CD4-positive, alpha-beta memory T cell (primary cell): Measurements from ENCODE around the gene PCBP1. TPM values are rescaled to one million over a fixed set of nuclear protein-coding genes. Genes with fewer than 3 reads are reported as not detected.
"Not testable (repeated sequence)": the region's sequence is repeated elsewhere in the genome, so short reads cannot be mapped to it uniquely, and the experiment has no call there.

Source experiments
- CTCF ChIA-PET: fragments of 350-600 bp; sonication (Branson Sonifier 250); formaldehyde crosslinking; loops from one replicate; lab custom pipeline; 2021; ENCODE audit warnings: inconsistent platforms; ENCODE audit not compliant: partially characterized antibody; lab: Charles Lee
- POLR2A ChIA-PET: fragments of 350-600 bp; sonication (Branson Sonifier 250); formaldehyde crosslinking; loops from one replicate; lab custom pipeline; 2021; ENCODE audit not compliant: partially characterized antibody; lab: Charles Lee
- DNase-seq, 5 donors: peaks; one replicate each; pipeline versions ENCODE4 v3.0.0 to v3.0.0-alpha.2; 2020 to 2022; ENCODE audit warnings: mixed read lengths in 1 of 5
- H3K27ac ChIP-seq: one replicate; pipeline ENCODE4 v1.7.0; 2013; ENCODE audit warnings: low read depth, low read length
- H3K27me3 ChIP-seq: 2 replicates; pipeline ENCODE4 v1.7.0; 2013; ENCODE audit warnings: mild to moderate bottlenecking, low read length, moderate library complexity; ENCODE audit not compliant: insufficient read depth
- H3K36me3 ChIP-seq: 2 replicates; pipeline ENCODE4 v1.7.0; 2013; ENCODE audit warnings: mild to moderate bottlenecking, low read length, moderate library complexity; ENCODE audit not compliant: insufficient read depth
- H3K4me1 ChIP-seq: 2 replicates; pipeline ENCODE4 v1.7.0; 2013; ENCODE audit warnings: mild to moderate bottlenecking, low read length, moderate library complexity; ENCODE audit not compliant: insufficient read depth
- H3K4me3 ChIP-seq, 2 donors: one replicate each; pipeline ENCODE4 v1.7.0; 2013; ENCODE audit warnings: low read length in 2 of 2, mild to moderate bottlenecking in 1 of 2
- H3K9me3 ChIP-seq, 2 donors: one replicate each; pipeline ENCODE4 v1.7.0; 2013; ENCODE audit warnings: low read length in 2 of 2, control low read depth in 1 of 2; ENCODE audit not compliant: control insufficient read depth in 1 of 2
- H3K27ac Mint-ChIP-seq, 7 donors: one replicate each; pipeline ENCODE4 v1.8.0; 2020 to 2021; ENCODE audit warnings: mixed read lengths in 7 of 7, mild to moderate bottlenecking in 6 of 7, inconsistent platforms in 3 of 7, moderate library complexity in 3 of 7
- H3K27me3 Mint-ChIP-seq, 2 donors: one replicate each; pipeline ENCODE4 v1.8.0; 2020 to 2021; ENCODE audit warnings: mixed read lengths in 2 of 2
- H3K36me3 Mint-ChIP-seq, 2 donors: one replicate each; pipeline ENCODE4 v1.8.0; 2020 to 2021; ENCODE audit warnings: mixed read lengths in 2 of 2, inconsistent platforms in 1 of 2, mild to moderate bottlenecking in 1 of 2
- H3K4me1 Mint-ChIP-seq, 4 donors: one replicate each; pipeline ENCODE4 v1.8.0; 2020 to 2021; ENCODE audit warnings: mixed read lengths in 4 of 4, mild to moderate bottlenecking in 1 of 4
- H3K4me3 Mint-ChIP-seq, 8 donors: one replicate each; pipeline ENCODE4 v1.8.0; 2020 to 2021; ENCODE audit warnings: mixed read lengths in 8 of 8, mild to moderate bottlenecking in 7 of 8, moderate library complexity in 6 of 8, inconsistent platforms in 3 of 8
- H3K9me3 Mint-ChIP-seq, 8 donors: one replicate each; pipeline ENCODE4 v1.8.0; 2020 to 2021; ENCODE audit warnings: mixed read lengths in 8 of 8, mild to moderate bottlenecking in 5 of 8, inconsistent platforms in 3 of 8, moderate library complexity in 1 of 8
- intact Hi-C: fragments of 100-400 bp; cut with micrococcal nuclease; formaldehyde crosslinking; loops from one replicate; pipeline ENCODE4 v1.15.1; 2023
- polyA plus RNA-seq, 2 donors: library from polyadenylated mRNA; unstranded; fragments of 300-500 nt; fragmentation: Illumina TruSeq; gene quantifications; one replicate each; pipeline ENCODE4 v1.2.3, GENCODE V29; 2021
- total RNA-seq, 2 experiments: library from RNA; stranded (reverse); gene quantifications; one replicate each; pipeline ENCODE4 v1.2.3, GENCODE V29; 2021

The PCBP1 gene
- total and polyA plus RNA-seq, 4 experiments from 2014 or later = 116 to 383 (median 263) TPM

DNA sequence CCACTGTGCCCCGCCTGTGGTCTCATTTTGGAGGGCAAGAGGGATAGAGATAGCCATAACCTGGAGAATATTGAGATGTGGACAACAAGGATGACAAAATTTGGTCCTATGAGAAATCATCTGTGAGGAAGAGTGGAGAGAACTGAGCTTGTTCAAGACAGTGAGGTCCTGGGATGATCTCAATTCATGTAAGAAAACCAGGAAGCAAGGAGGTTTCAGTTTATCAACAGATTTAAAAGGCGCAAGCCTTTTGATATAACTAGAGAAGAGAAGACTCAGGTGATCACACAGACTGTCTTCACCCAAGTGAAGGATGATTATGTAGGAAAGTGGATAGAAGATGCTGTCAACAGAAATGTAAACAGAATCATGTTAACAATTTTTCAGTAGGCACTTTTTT lies 39.1 kb downstream of the PCBP1 start:
- ChIA-PET POLR2A (interaction anchor here (1.1 to 25.9 kb wide), 7 partner anchors 12 to 212 kb away, joined by 3 to 2231 read pairs (median 87); partner anchors contain the start of genes MXD1 and PCBP1), CTCF (interaction anchor here (0.6 to 6.2 kb wide), 11 partner anchors 10 to 464 kb away, joined by 3 to 101 read pairs (median 7); no protein-coding TSS in a partner anchor)
- no peak for DNase-seq
- peaks cover 0 to 5% (median 0%) of the 10 kb centered on the region in 8 donors for H3K9me3 Mint-ChIP-seq
- H3K4me3 Mint-ChIP-seq = peak overlapping the region; percentile 69 to 98 (median 90)
- peaks cover 0 to 16% of the 10 kb centered on the region in 2 donors for H3K36me3 Mint-ChIP-seq
- peaks cover 0 to 3% of the 10 kb centered on the region in 2 donors for H3K27me3 Mint-ChIP-seq
- Histone ChIP-seq H3K36me3 (no peaks in the 10 kb centered on the region), H3K27me3 (no peaks in the 10 kb centered on the region), H3K27ac (peak overlapping the region; percentile 97), H3K9me3 (no peaks in the 10 kb centered on the region), H3K4me1 (peaks cover 78% of the 10 kb centered on the region), H3K4me3 (no peak overlapping the region)
- intact Hi-C loops = no loop called here
- H3K4me1 Mint-ChIP-seq = peaks cover 36 to 80% (median 62%) of the 10 kb centered on the region in 4 donors
- H3K27ac Mint-ChIP-seq = peak overlapping the region; percentile 95 to 100 (median 100)

DNA sequence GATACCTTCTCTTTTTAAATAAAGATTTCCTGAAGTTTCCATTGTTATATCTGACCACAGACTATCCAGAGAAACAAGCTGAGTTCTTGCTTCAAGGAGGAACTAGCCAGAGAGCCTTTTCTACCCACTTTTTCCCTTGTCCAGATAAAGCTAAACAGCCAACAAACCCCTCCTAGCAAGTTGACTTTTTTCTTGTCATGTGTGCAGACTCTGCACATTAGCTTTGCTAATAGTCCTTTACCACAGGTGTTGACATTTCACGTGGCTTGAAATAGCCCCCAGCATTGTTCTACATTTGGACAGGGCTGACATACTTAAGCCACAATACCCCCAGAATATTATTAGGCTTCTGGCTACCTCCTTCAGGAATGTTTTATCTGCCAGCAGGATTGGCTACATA lies 40.7 kb downstream of the PCBP1 start:
- Histone ChIP-seq H3K36me3 (no peaks in the 10 kb centered on the region), H3K27ac (peak overlapping the region; percentile 16), H3K4me3 (no peak overlapping the region), H3K4me1 (peaks cover 82% of the 10 kb centered on the region), H3K9me3 (no peaks in the 10 kb centered on the region), H3K27me3 (no peaks in the 10 kb centered on the region)
- no peak for DNase-seq
- ChIA-PET CTCF (interaction anchor here (0.7 to 6.2 kb wide), 3 partner anchors 8 to 40 kb away, joined by 3 to 101 read pairs (median 8); no protein-coding TSS in a partner anchor), POLR2A (interaction anchor here (0.9 to 25.9 kb wide), 5 partner anchors 10 to 484 kb away, joined by 3 to 2231 read pairs (median 241); partner anchors contain the start of genes AAK1, PCBP1 and SNRPG)
- peaks cover 47 to 89% (median 66%) of the 10 kb centered on the region in 4 donors for H3K4me1 Mint-ChIP-seq
- H3K27me3 Mint-ChIP-seq = peaks cover 0 to 3% of the 10 kb centered on the region in 2 donors
- peaks cover 0 to 5% (median 0%) of the 10 kb centered on the region in 8 donors for H3K9me3 Mint-ChIP-seq
- intact Hi-C loops = no loop called here
- H3K27ac Mint-ChIP-seq = peak overlapping the region in 6 of 7 donors; percentile 32 to 99 (median 78)
- H3K4me3 Mint-ChIP-seq = peak overlapping the region in 4 of 8 donors; percentile 21 to 53 (median 40)
- H3K36me3 Mint-ChIP-seq = peaks cover 0 to 16% of the 10 kb centered on the region in 2 donors

DNA sequence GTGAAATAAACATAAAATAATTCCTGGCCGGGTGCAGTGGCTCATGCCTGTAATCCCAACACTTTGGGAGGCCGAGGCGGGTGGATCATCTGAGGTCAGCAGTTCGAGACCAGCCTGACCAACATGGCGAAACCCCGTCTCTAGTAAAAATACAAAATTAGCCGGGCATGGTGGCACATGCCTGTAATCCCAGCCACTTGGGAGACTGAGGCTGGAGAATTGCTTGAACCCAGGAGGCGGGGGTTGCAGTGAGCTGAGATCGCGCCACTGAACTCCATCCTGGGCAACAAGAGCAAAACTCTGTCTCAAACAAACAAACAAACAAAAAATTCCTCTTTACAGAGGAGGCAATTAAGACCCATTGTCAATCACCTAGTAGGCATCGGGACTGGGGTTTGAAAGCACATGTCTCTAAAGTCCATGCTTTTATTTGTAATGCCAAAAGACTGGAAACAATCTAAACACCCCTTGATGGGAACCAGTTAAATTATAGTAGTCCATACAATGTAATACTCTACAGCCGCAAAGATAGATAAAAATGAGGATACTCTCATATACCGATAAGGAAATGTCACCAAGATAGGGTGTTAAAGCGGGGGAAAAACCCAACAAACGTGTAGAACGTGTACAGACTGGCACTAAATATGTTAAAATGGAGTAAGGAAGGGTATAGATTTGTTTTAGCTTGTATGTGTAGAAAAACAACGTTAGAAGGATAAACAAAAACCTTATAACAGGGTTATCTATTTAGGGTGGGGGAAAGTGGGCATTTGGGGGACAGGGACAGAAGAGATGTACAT lies 44.3 kb downstream of the PCBP1 start:
- not testable (repeated sequence) for H3K9me3 Mint-ChIP-seq, H3K27me3 ChIP-seq, H3K9me3 ChIP-seq, H3K36me3 Mint-ChIP-seq, H3K27me3 Mint-ChIP-seq, H3K36me3 ChIP-seq, DNase-seq
- H3K27ac ChIP-seq = peak overlapping the region; percentile 83
- Mint-ChIP-seq H3K4me1 (peaks cover 54 to 89% (median 68%) of the 10 kb centered on the region in 4 donors), H3K27ac (peak overlapping the region; percentile 90 to 100 (median 97)), H3K4me3 (peak overlapping the region; percentile 66 to 92 (median 84))
- intact Hi-C loops = loop anchor here (1.0 to 2.0 kb wide), 4 partner anchors 7 to 45 kb away; partner anchors contain the start of gene PCBP1
- ChIA-PET POLR2A (interaction anchor here (0.9 to 25.9 kb wide), 10 partner anchors 7 to 239 kb away, joined by 3 to 2231 read pairs (median 38); partner anchors contain the start of genes MXD1, PCBP1 and SNRNP27), CTCF (interaction anchor here (1.3 to 8.7 kb wide), 9 partner anchors 7 to 217 kb away, joined by 4 to 101 read pairs (median 7); partner anchors contain the start of gene MXD1)
- peak overlapping the region in 1 of 2 donors; percentile 55 for H3K4me3 ChIP-seq
- peaks cover 87% of the 10 kb centered on the region for H3K4me1 ChIP-seq

DNA sequence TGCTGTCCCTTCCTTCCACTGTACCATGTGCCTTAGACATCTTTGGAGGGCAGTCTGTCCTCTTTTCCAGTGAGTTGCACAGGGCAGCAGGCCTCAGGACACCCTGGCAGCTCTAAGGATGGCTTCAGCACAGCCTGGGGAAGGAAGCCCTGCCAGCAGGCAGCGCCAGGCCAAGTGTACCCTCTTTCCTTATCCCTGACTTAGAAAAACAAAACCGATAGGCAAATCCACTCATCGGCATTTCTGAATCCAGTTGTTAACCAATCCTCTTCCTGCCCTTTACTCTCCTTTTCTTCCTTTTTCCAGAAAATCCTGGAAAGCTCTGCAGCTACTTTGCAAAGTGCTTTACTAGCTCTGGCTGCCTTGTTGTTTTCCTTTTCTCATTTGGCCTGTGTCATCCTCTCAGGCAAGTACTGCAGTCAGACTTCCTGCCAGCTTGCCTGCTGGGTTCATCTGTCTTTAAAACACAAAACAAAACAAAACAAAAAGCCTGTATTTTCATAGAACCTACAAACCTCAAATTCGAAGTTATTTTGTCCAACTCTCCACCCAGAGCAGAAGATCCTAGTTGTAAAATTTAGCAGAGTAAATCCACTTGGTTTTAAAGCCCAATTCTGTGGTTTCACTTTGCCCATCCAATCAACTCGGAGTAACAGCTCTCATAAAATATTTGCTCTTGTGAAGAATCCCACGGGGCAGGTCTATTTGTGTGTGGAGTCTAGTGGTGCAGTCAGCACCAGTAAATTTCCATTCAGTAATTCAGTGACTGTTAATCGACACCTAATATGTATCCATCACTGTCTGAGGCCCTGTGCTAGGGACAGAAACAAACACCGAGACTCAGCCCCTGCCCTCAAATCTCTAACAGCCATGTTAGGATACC lies 45.2 kb downstream of the PCBP1 start:
- Mint-ChIP-seq H3K27ac (peak overlapping the region; percentile 92 to 100 (median 97)), H3K36me3 (no peaks in the 10 kb centered on the region), H3K27me3 (no peaks in the 10 kb centered on the region), H3K9me3 (no peaks in the 10 kb centered on the region), H3K4me3 (peak overlapping the region; percentile 81 to 92 (median 86)), H3K4me1 (peaks cover 54 to 88% (median 66%) of the 10 kb centered on the region in 4 donors)
- H3K4me3 ChIP-seq = peak overlapping the region; percentile 24 to 55
- peaks cover 87% of the 10 kb centered on the region for H3K4me1 ChIP-seq
- DNase-seq = peak; percentile 52 to 72 (median 63)
- H3K27ac ChIP-seq = peak overlapping the region; percentile 83
- H3K36me3 ChIP-seq = no peaks in the 10 kb centered on the region
- POLR2A ChIA-PET = interaction anchor here (0.9 to 25.9 kb wide), 16 partner anchors 8 to 487 kb away, joined by 3 to 2231 read pairs (median 5); partner anchors contain the start of genes C2orf42, MXD1, PCBP1 and SNRNP27
- CTCF ChIA-PET = interaction anchor here (0.9 to 8.7 kb wide), 15 partner anchors 8 to 218 kb away, joined by 3 to 101 read pairs (median 5); partner anchors contain the start of gene MXD1
- intact Hi-C loops = loop anchor here (1.0 to 2.0 kb wide), 4 partner anchors 8 to 46 kb away; partner anchors contain the start of gene PCBP1
- no peaks in the 10 kb centered on the region for H3K27me3 ChIP-seq
- no peaks in the 10 kb centered on the region for H3K9me3 ChIP-seq

DNA sequence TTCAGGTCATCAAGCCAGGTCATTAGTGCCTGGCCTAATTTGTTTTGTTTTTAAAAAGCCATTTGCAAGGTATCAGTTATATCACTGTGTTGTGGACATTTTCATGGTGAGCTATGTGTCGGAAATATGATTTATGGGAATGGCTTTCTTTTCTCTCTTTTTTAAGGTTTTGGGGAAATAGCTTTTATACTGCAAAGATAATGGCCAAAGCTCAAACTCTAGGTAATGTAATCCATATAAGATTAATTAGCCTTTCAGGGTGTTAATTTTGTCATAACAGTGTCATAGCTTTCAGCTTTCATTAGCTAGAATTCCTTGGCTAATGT lies 45.8 kb downstream of the PCBP1 start:
- H3K27ac ChIP-seq = peak overlapping the region; percentile 83
- no peaks in the 10 kb centered on the region for H3K27me3 Mint-ChIP-seq
- ChIA-PET CTCF (interaction anchor here (1.0 to 8.7 kb wide), 14 partner anchors 8 to 219 kb away, joined by 3 to 101 read pairs (median 4); partner anchors contain the start of gene MXD1), POLR2A (interaction anchor here (1.2 to 25.9 kb wide), 12 partner anchors 9 to 488 kb away, joined by 3 to 2231 read pairs (median 12); partner anchors contain the start of genes C2orf42, MXD1 and PCBP1)
- H3K4me3 Mint-ChIP-seq = peak overlapping the region in 7 of 8 donors; percentile 84 to 92 (median 87)
- no peaks in the 10 kb centered on the region for H3K9me3 Mint-ChIP-seq
- peaks cover 87% of the 10 kb centered on the region for H3K4me1 ChIP-seq
- no peaks in the 10 kb centered on the region for H3K9me3 ChIP-seq
- H3K36me3 Mint-ChIP-seq = no peaks in the 10 kb centered on the region
- H3K4me1 Mint-ChIP-seq = peaks cover 55 to 88% (median 66%) of the 10 kb centered on the region in 4 donors
- no peaks in the 10 kb centered on the region for H3K27me3 ChIP-seq
- no peaks in the 10 kb centered on the region for H3K36me3 ChIP-seq
- peak overlapping the region; percentile 24 to 55 for H3K4me3 ChIP-seq
- intact Hi-C loops = loop anchor here (2.0 kb wide), 1 partner anchor 46 kb away; the partner anchor contains the start of gene PCBP1
- peak overlapping the region; percentile 92 to 100 (median 97) for H3K27ac Mint-ChIP-seq
- no peak for DNase-seq
